WTC11 (cell line): ENCODE results near the gene SRGAP1.

Experiments used
- ATF2 ChIP-seq: sonication (generic); formaldehyde crosslinking; IDR thresholded peaks from 2 replicates; pipeline ENCODE4 v1.8.1; 2022; ENCODE audit warnings: low read depth, missing genetic modification reagents, borderline replicate concordance
- ATF3 ChIP-seq: sonication (generic); formaldehyde crosslinking; conservative IDR thresholded peaks from 2 replicates; pipeline ENCODE4 v1.8.1; 2022; ENCODE audit warnings: mild to moderate bottlenecking, missing genetic modification reagents
- CREB1 ChIP-seq: sonication (generic); formaldehyde crosslinking; IDR thresholded peaks from 2 replicates; pipeline ENCODE4 v1.8.0; 2023; ENCODE audit warnings: mild to moderate bottlenecking, missing genetic modification reagents
- CTCF ChIP-seq: fragments of 200-600 bp; IDR thresholded peaks from 2 replicates; pipeline ENCODE4 v1.8.0; 2022; ENCODE audit warnings: antibody characterized with exemption
- ESRRA ChIP-seq: sonication (generic); formaldehyde crosslinking; IDR thresholded peaks from 2 replicates; pipeline ENCODE4 v1.8.1; 2022; ENCODE audit warnings: mild to moderate bottlenecking, missing genetic modification reagents, borderline replicate concordance
- ETV6 ChIP-seq: sonication (generic); formaldehyde crosslinking; IDR thresholded peaks from 2 replicates; pipeline ENCODE4 v1.8.1; 2022; ENCODE audit warnings: mild to moderate bottlenecking, missing genetic modification reagents
- MAX ChIP-seq: sonication (generic); formaldehyde crosslinking; IDR thresholded peaks from 2 replicates; pipeline ENCODE4 v1.8.0; 2022; ENCODE audit warnings: mild to moderate bottlenecking, missing genetic modification reagents
- NR2C2 ChIP-seq: sonication (generic); formaldehyde crosslinking; IDR thresholded peaks from 2 replicates; pipeline ENCODE4 v1.8.0; 2022; ENCODE audit warnings: mild to moderate bottlenecking, missing genetic modification reagents
- TCF7 ChIP-seq: sonication (generic); formaldehyde crosslinking; IDR thresholded peaks from 2 replicates; pipeline ENCODE4 v1.8.0; 2022; ENCODE audit warnings: mild to moderate bottlenecking, low read depth, missing genetic modification reagents, moderate library complexity
- TEAD4 ChIP-seq: sonication (generic); formaldehyde crosslinking; IDR thresholded peaks from 2 replicates; pipeline ENCODE4 v1.8.0; 2022; ENCODE audit warnings: mild to moderate bottlenecking, missing genetic modification reagents

- no peak for TF ChIP-seq ESRRA (CRISPR knock-in tag)
- TF ChIP-seq ETV6 (CRISPR knock-in tag): no peak
- TF ChIP-seq CTCF: no peak
- no peak for TF ChIP-seq CREB1 (CRISPR knock-in tag)
- TF ChIP-seq TEAD4: no peak
- TF ChIP-seq ATF3 (CRISPR knock-in tag): no peak
- no peak for TF ChIP-seq NR2C2 (CRISPR knock-in tag)
- TF ChIP-seq ATF2: no peak
- TF ChIP-seq TCF7 (CRISPR knock-in tag): no peak
- TF ChIP-seq MAX (CRISPR knock-in tag): no peak
Observed at GRCh38 chr12:64178122-64178521, 333.6 kb downstream of the SRGAP1 start.
